GM21515 (cell line): ENCODE results near the gene RASAL2.
"Not testable (repeated sequence)": the region's sequence is repeated elsewhere in the genome, so short reads cannot be mapped to it uniquely, and the experiment has no call there.

Source experiments
- ATAC-seq: cut with Tn5 transposase; IDR thresholded peaks from one replicate; pipeline ENCODE4 v1.9.1; 2021; ENCODE audit not compliant: unreplicated experiment

Gene RASAL2

GRCh38 chr1:178109348-178110143 lies 15.6 kb downstream of the RASAL2 start:
- ATAC-seq = no peak

- ATAC-seq = no peak
Measured at GRCh38 chr1:178115260-178115659, 21.4 kb downstream of the RASAL2 start.

- ATAC-seq = no peak
Measured at GRCh38 chr1:178118524-178118923, 24.6 kb downstream of the RASAL2 start.

GRCh38 chr1:178119628-178120027 lies 25.7 kb downstream of the RASAL2 start:
- ATAC-seq = no peak

GRCh38 chr1:178120088-178120487 lies 26.2 kb downstream of the RASAL2 start:
- no peak for ATAC-seq

GRCh38 chr1:178120520-178121052 lies 26.7 kb downstream of the RASAL2 start:
- not testable (repeated sequence) for ATAC-seq

- ATAC-seq = peak; percentile 8
Measured at GRCh38 chr1:178121883-178122282, 28.0 kb downstream of the RASAL2 start.

- ATAC-seq = peak; percentile 50
Measured at GRCh38 chr1:178122283-178122682, 28.4 kb downstream of the RASAL2 start.

- ATAC-seq = no peak
Measured at GRCh38 chr1:178124115-178124514, 30.2 kb downstream of the RASAL2 start.

GRCh38 chr1:178126261-178126660 lies 32.4 kb downstream of the RASAL2 start:
- no peak for ATAC-seq

- ATAC-seq = no peak
Measured at GRCh38 chr1:178126741-178127185, 32.9 kb downstream of the RASAL2 start.

GRCh38 chr1:178127482-178128191 lies 33.7 kb downstream of the RASAL2 start:
- ATAC-seq = no peak

- no peak for ATAC-seq
Measured at GRCh38 chr1:178133239-178133989, 39.5 kb downstream of the RASAL2 start.

- no peak for ATAC-seq
Measured at GRCh38 chr1:178134061-178134460, 40.2 kb downstream of the RASAL2 start.

- no peak for ATAC-seq
Measured at GRCh38 chr1:178137238-178137637, 43.3 kb downstream of the RASAL2 start.

GRCh38 chr1:178142806-178143205 lies 48.9 kb downstream of the RASAL2 start:
- no peak for ATAC-seq

GRCh38 chr1:178143730-178144690 lies 50.1 kb downstream of the RASAL2 start:
- peak; percentile 55 for ATAC-seq

GRCh38 chr1:178145605-178146004 lies 51.7 kb downstream of the RASAL2 start:
- no peak for ATAC-seq

GRCh38 chr1:178146436-178146835 lies 52.5 kb downstream of the RASAL2 start:
- no peak for ATAC-seq

GRCh38 chr1:178150610-178151009 lies 56.7 kb downstream of the RASAL2 start:
- no peak for ATAC-seq
